Stimulated activated CD8-positive, alpha-beta memory T cell treated with anti-CD3 and anti-CD28 coated beads, Interleukin-7, amount 100 ng/mL, for 4 hours (primary cell): ENCODE measurements around the gene TGDS.

Source experiments
- DNase-seq, 2 donors: peaks; one replicate each; pipeline ENCODE4 v3.0.0-alpha.2; 2020; ENCODE audit warnings: low read depth in 2 of 2

TGDS gene

DNA sequence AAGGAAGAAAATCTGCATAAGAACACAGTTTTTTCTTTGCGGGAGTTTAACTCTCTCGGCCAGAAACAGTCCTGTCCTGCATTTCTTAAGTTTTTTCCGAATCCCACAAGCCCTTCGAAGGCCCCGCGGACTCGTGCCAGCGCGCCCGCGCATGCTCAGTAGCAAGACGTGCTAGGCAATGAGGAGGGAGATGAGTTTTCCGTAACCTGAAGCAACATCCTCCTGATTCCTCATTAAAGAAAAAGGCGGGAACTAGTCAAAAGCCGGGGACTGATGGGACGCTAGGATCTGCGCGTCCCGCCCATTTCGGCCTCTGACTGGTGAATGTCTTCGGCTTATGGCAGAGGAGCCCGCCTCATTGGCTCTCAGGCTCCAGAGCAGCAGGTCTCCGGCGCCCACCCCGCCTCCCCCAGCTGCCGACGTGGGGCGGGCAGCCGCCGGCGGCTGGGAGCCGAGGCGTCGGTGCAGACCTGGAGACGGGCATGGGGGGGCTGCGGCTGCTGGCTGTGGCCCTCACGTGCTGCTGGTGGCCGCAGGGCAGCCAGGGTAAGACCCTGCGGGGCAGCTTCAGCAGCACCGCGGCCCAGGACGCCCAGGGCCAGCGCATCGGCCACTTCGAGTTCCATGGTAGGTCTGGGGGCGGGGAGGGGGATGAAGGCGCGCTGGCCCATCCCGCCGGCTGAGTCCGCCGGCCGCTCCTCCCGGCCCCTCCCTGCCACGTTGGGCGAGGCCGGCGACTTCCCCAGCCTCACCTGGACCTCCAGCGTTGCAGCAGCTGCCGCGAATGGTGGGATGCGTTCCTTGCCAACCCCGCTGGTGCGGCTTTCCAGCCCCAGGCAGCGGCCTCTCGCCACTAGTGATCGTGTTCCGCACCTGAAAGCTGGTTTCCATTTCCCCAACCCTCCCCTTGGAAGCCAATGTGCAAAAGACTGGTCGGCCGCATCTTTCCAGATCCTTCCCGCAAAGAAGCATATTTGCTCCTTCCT lies 5.8 kb upstream of the TGDS start, which contains the start of gene GPR180:
Gene GPR180, plus strand, starts transcription at position 412 of the 986 bp plus-strand sequence. Its CDS starts 71 bp downstream, at position 483.
- peak; percentile 87 to 89 for DNase-seq

DNA sequence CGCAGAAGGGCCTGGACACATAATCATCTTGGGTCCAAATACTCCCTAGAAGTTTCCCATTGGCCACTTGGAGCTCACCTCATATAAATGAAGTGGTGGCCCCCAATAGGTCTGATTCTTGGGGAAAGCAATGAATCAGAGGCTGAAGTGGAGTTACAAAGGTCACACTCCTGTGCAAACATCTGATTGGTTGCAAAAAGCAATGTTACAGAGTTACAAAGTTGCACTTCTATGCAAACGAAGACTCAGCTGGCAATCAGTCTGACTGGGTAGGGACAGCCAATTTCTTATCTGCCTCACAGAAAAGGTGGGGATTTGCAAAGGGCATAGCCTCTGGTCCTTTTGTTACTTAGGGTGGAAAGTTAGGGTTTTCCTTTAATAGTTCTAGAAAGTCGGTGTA lies 3.9 kb upstream of the TGDS start:
- DNase-seq = no peak

DNA sequence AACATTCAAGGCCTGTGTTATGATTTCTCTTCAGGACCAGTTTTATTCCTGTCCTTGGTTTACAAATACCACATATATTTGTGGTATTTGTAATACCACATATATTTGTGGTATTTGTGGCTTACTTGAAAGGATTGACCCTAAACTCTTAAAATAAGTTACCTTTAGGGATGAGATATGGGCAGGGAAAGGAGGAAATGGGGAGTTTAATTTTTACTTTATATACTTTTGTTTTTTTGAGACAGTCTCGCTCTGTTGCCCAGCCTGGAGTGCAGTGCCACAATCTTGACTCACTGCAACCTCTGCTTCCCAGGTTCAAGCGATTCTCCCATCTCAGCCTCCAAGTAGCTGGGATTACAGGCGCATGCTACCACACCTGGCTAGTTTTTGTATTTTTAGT lies 2.3 kb upstream of the TGDS start:
- DNase-seq = no peak

GRCh38 chr13:94596575-94596971 lies 621 bp upstream of the TGDS start:
- no peak for DNase-seq

- peak; percentile 12 to 21 for DNase-seq
These were observed 677 bp downstream of the TGDS start for GRCh38 chr13:94595001-94595949.

DNA sequence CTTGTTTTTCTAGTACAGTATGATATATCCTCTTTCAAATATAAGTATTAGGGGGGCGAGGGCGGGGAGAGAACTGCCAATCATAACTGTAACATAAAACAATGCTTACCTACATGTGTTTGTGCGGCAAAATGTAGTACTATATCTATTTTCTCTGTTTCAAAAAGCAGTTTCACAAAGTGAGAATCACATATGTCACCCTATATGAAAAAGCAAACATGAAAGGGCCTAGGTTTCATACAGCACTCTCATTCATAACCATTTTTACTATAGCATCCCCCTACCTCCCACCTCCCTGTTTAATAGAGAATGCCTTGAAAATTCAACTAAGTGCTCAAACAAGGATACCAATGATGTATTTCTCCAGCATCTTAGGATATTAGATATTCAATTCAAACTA lies 5.2 kb downstream of the TGDS start:
- DNase-seq = no peak

DNA sequence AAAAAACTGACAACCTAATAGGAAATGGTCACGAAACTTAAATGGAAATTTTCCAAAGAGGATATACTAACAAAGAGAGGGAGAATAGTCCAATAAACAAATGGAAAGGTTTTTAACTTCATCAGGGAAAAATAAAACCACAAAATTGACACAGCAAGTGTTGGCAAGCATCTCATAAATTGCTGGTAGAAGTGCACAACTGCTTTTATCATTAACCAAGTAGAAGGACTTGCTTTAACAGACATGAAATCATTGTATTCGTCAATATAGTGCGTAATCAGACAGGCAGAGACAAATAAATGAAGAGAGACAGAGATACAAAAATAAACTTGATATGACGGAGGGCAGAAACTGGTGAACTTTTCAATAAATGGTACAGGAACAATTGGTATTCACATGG lies 7.4 kb downstream of the TGDS start:
- no peak for DNase-seq

DNA sequence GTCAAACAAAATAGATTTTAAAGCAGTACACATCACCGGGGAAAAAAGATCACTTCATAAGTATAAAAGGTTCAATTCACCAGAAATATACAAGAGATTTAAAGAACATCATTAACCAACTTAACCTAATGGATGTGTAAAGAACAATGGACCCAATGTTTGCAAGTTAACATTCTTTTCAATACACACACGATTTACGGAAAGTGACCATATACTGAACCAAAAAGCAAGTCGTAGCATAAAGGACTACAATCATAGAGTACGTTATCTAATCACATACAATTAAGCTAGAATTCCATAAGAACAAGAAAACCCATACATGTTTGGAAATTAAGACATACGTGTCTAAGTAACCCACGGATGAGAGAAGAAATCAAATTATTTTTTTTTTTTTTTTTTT lies 9.6 kb downstream of the TGDS start:
- DNase-seq = no peak

GRCh38 chr13:94585543-94586101 lies 10.3 kb downstream of the TGDS start:
- DNase-seq = no peak

DNA sequence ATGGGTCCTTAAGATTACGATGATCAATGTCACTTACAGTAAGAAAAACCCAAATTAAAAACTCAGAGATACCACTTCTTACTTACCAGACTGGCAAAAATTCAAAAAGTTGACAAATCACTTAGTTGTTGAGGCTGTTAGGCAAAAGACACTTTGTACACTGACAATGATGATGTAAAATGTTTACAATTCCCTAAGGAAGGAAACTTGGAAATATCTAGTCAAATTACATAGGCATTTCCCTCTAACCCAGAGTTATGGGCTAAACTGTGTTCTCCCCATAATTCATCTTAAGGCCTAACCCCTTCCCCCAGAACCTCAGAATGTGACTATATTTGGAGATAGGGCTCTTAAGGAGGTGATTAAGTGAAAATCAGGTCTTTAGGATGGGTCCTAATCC lies 12.0 kb downstream of the TGDS start:
- no peak for DNase-seq

GRCh38 chr13:94579063-94579462 lies 16.9 kb downstream of the TGDS start:
- DNase-seq = no peak

GRCh38 chr13:94569615-94570014 lies 26.3 kb downstream of the TGDS start:
- no peak for DNase-seq

DNA sequence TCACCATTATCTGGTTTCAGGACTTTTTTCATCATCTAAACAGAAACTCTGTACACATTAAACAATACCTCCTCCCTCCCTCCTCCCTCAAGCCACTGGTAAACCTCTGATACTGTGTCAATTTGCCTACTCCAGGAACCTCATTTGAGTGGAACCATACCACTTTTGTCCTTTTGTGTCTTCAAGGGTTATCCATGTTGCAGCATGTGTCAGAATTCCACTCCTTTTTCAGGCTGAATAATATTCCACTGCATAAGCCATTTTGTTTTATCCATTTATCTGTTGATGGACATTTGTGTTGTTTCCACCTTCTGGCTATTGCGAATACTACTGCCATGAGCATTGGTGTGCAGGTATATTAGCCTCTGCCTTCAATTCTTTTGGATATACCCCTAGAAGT lies 27.5 kb downstream of the TGDS start:
- no peak for DNase-seq

DNA sequence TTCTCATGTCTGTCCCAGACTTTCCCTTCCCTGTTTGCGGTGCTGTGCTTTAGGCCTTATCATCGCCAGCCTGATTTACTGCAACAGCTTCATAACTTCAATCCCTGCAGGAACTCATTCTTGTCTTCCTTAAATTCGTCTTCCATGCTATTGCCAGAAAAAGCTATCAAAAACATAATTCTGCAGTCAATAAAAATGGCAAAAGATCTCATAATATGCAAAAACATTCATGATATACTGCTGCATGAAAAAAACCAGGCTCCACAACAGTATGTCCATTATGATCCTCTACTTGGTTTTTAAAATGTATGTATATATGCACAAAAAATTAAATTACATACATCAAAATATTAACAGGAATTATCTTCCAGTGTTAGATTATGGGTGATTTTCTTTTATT lies 28.4 kb downstream of the TGDS start:
- DNase-seq = no peak

GRCh38 chr13:94561126-94561525 lies 34.8 kb downstream of the TGDS start:
- no peak for DNase-seq

DNA sequence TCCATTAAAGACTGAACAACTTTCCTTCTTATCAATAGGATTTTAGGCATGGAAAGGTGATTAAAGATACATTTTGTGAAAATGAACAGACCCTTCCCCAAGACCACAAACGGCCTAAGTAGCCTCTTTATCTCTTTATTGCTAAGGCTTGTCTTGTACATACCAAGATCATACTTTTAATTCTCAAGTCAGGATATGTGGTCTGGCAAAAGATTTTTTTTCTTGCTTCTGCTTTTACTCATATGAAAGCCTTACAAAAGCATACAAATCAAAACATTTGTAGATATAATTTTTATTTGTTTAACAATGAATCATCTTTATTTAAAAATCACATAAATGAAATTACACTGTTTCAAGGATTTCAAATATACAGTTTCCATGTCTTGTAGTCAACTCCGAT lies 35.8 kb downstream of the TGDS start:
- no peak for DNase-seq

DNA sequence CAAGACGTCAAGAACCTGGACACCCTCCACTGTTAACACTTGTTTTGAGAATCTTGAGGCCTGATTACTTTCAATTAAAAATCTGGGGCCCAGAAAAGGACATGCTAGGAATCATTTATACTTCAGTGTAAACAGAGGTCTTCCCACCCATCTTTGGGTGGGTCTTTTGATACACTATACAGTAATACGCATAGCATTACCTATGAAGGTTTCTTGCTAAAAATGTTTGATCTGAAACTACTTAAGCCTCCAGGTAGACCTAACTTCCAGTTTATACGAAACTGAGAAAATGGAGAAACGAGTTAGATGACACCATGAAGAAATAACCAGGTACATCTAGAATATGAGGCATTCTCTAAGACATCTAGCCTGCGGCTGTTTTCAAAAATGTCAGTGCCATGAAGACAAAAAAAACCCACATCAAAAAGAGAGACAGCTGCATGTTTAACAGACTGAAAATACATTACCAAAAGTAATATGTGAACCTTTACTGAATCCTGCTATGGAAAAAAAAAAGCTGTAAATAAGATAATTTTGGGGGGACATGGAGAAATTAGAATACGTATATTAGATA lies 36.6 kb downstream of the TGDS start:
- DNase-seq = no peak

GRCh38 chr13:94558716-94559115 lies 37.2 kb downstream of the TGDS start:
- peak in 1 of 2 donors; percentile 0 for DNase-seq

- no peak for DNase-seq
These were observed 38.2 kb downstream of the TGDS start for GRCh38 chr13:94557684-94558235.

DNA sequence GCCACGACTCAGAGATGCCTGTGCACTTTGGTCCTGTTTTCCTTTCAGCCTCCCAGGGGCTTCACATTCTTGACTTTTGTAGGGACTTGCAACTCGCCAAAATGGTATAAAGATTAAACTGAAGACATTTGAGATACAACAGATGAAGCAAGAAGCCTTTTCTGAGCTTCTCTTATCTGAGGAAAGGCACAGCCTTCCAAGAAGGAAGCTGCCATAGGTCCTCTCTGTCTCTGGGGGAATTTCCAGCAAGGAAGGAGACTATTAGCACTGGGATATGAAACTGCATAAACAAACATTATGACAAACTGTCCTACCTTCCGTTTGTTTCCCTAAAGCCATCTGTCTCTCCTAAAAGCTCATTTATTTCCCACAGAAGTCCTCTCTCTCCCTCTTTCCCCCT lies 39.3 kb downstream of the TGDS start:
- no peak for DNase-seq

DNA sequence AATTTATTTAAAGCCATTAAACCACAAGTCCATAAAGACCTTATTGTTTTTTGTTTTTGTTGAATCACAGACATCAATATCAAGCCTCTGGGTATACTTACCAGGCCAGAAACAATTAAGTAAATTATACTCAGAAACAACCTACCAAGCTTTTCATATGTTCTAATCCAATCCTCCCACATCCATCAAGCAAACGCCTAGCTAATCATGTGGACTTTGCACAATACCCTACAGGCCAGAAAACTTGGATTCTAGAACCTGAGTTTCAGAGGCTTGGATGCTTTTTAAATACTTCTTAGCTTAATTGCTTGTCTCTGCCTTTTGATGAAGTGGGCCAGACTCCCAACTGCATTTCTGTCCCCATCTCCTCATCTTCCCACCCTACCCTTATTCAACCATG lies 39.9 kb downstream of the TGDS start:
- no peak for DNase-seq
